Ishikawa (cell line): ENCODE data around the gene LRP8.

Source experiments
- CEBPB ChIP-seq: IDR thresholded peaks from 2 replicates; pipeline ENCODE4 v1.6.1; 2012
- CREB1 ChIP-seq: IDR thresholded peaks from 2 replicates; pipeline ENCODE4 v1.6.1; 2012; ENCODE audit warnings: low read depth
- EGR1 ChIP-seq: IDR thresholded peaks from 2 replicates; pipeline ENCODE4 v1.6.1; 2012
- EP300 ChIP-seq: IDR thresholded peaks from 2 replicates; pipeline ENCODE4 v1.6.1; 2012; ENCODE audit warnings: borderline replicate concordance
- FOXM1 ChIP-seq: IDR thresholded peaks from 2 replicates; pipeline ENCODE4 v1.6.1; 2012; ENCODE audit warnings: low read depth, borderline replicate concordance
- NFIC ChIP-seq: IDR thresholded peaks from 2 replicates; pipeline ENCODE4 v1.6.1; 2012
- RAD21 ChIP-seq: IDR thresholded peaks from 2 replicates; pipeline ENCODE4 v1.6.1; 2012; ENCODE audit warnings: low read depth
- TAF1 ChIP-seq: IDR thresholded peaks from 2 replicates; pipeline ENCODE4 v1.6.1; 2012; ENCODE audit warnings: low read depth, mild to moderate bottlenecking
- TCF12 ChIP-seq: IDR thresholded peaks from 2 replicates; pipeline ENCODE4 v1.6.1; 2012; ENCODE audit warnings: low read depth
- TEAD4 ChIP-seq: IDR thresholded peaks from 2 replicates; pipeline ENCODE4 v1.6.1; 2012
- YY1 ChIP-seq: IDR thresholded peaks from 2 replicates; pipeline ENCODE4 v1.6.1; 2012; ENCODE audit warnings: low read depth
- ZBTB7A ChIP-seq: IDR thresholded peaks from 2 replicates; pipeline ENCODE4 v1.6.1; 2012; ENCODE audit warnings: low read depth
- TF ChIP-seq, protein P1 (sequence below): IDR thresholded peaks from 2 replicates; pipeline ENCODE4 v1.6.1; 2012
- TF ChIP-seq, protein P2 (sequence below): IDR thresholded peaks from 2 replicates; pipeline ENCODE4 v1.6.1; 2012; ENCODE audit warnings: low read depth, mild to moderate bottlenecking
- TF ChIP-seq, protein P3 (sequence below): IDR thresholded peaks from 2 replicates; pipeline ENCODE4 v1.6.1; 2012

Gene LRP8

DNA sequence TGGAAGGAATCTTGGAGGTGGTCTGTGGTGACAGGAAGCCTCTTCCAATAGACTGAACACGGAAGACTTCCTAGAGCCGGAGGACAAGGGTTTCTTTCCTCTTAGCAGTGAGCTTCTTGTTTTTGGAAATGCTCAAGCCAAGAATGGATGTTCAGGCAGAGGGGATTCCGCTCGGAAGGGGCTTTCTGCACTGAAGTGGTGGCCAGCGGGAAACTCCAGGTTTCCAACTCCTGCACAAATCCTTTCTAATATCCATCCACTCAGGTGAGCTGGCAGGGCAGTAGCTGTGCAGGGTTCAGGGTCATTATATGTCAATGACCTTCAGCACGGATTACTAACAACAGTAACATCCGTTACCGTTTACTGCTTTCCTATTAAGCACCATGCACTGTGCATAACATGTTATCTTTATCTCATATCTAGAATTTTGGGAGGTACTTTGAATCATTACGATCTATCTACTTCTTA is 131.8 kb downstream of the LRP8 start:
- TF ChIP-seq YY1, result no peak
- no peak for TF ChIP-seq EGR1
- no peak for TF ChIP-seq EP300
- TF ChIP-seq RAD21, result no peak
- no peak for TF ChIP-seq NFIC
- TF ChIP-seq TAF1, result no peak
- TF ChIP-seq TEAD4, result no peak
- TF ChIP-seq, protein P1, sequence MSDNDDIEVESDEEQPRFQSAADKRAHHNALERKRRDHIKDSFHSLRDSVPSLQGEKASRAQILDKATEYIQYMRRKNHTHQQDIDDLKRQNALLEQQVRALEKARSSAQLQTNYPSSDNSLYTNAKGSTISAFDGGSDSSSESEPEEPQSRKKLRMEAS, result no peak
- no peak for TF ChIP-seq FOXM1
- TF ChIP-seq, protein P2, sequence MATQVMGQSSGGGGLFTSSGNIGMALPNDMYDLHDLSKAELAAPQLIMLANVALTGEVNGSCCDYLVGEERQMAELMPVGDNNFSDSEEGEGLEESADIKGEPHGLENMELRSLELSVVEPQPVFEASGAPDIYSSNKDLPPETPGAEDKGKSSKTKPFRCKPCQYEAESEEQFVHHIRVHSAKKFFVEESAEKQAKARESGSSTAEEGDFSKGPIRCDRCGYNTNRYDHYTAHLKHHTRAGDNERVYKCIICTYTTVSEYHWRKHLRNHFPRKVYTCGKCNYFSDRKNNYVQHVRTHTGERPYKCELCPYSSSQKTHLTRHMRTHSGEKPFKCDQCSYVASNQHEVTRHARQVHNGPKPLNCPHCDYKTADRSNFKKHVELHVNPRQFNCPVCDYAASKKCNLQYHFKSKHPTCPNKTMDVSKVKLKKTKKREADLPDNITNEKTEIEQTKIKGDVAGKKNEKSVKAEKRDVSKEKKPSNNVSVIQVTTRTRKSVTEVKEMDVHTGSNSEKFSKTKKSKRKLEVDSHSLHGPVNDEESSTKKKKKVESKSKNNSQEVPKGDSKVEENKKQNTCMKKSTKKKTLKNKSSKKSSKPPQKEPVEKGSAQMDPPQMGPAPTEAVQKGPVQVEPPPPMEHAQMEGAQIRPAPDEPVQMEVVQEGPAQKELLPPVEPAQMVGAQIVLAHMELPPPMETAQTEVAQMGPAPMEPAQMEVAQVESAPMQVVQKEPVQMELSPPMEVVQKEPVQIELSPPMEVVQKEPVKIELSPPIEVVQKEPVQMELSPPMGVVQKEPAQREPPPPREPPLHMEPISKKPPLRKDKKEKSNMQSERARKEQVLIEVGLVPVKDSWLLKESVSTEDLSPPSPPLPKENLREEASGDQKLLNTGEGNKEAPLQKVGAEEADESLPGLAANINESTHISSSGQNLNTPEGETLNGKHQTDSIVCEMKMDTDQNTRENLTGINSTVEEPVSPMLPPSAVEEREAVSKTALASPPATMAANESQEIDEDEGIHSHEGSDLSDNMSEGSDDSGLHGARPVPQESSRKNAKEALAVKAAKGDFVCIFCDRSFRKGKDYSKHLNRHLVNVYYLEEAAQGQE, result no peak
- no peak for TF ChIP-seq TCF12
- no peak for TF ChIP-seq ZBTB7A
- no peak for TF ChIP-seq CEBPB
- TF ChIP-seq, protein P3, sequence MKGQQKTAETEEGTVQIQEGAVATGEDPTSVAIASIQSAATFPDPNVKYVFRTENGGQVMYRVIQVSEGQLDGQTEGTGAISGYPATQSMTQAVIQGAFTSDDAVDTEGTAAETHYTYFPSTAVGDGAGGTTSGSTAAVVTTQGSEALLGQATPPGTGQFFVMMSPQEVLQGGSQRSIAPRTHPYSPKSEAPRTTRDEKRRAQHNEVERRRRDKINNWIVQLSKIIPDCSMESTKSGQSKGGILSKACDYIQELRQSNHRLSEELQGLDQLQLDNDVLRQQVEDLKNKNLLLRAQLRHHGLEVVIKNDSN, result no peak
- TF ChIP-seq CREB1, result no peak

- TF ChIP-seq, protein P2, result no peak
- no peak for TF ChIP-seq CEBPB
- TF ChIP-seq CREB1, result no peak
- TF ChIP-seq YY1, result no peak
- TF ChIP-seq RAD21, result no peak
- TF ChIP-seq, protein P1, result no peak
- no peak for TF ChIP-seq TAF1
- TF ChIP-seq TCF12, result no peak
These were observed 132.4 kb downstream of the LRP8 start for GRCh38 chr1:53195246-53196016.
